Anterior cingulate cortex (tissue), 58 donors: ENCODE data around the gene HERC3.

Source experiments
- DNase-seq, 58 donors: peaks; one replicate each; lab custom pipeline; 2025; lab: John Stamatoyannopoulos, UW

Gene HERC3

DNA sequence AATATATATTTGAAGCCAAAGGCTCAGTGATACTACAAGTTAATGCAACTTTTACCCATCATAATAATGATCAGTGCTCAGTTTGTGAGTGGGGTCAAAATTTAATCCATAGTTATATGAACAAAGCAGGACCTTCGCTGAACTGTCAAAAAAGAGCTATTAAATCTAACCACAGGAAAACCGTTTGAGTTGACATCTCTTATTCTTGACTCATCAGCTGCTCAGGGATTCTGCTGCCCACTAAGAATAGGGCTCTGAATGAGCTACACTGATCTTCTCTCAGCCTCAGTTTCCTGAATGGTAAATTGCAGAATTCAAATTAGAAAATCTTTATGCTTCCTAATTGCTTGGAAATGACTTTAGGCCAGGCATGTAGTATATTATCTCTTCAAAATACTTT, 150.3 kb downstream of the HERC3 start:
- DNase-seq, result no peak

GRCh38 chr4:88743696-88744095, 151.4 kb downstream of the HERC3 start:
- no peak for DNase-seq

GRCh38 chr4:88744609-88745008, 152.3 kb downstream of the HERC3 start:
- no peak for DNase-seq

DNA sequence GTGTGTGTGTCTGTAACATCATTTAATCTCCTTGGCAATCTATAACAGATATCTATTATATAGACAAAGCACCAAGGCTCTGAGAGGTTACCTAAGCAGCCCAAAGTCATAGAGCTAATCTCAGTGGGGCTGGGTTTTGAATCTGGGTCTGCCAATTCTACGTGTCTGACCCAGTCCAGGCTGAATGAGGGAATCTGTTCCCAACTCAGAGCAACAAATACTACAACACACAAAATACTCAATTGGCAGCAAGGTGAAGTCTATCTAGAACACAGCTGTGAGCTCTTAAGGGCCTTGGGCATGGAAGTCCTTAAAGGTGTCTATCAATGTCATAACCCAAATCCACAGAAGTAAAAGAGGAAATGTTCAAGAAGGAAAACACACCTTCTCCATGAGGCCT, 152.9 kb downstream of the HERC3 start:
- DNase-seq, result no peak

GRCh38 chr4:88745581-88746163, 153.4 kb downstream of the HERC3 start:
- DNase-seq, result no peak

GRCh38 chr4:88746206-88746605, 153.9 kb downstream of the HERC3 start:
- DNase-seq, result no peak

- no peak for DNase-seq
Measured at GRCh38 chr4:88747351-88747750, 155.1 kb downstream of the HERC3 start.

- DNase-seq, result no peak
Measured at GRCh38 chr4:88750369-88750768, 158.1 kb downstream of the HERC3 start.

DNA sequence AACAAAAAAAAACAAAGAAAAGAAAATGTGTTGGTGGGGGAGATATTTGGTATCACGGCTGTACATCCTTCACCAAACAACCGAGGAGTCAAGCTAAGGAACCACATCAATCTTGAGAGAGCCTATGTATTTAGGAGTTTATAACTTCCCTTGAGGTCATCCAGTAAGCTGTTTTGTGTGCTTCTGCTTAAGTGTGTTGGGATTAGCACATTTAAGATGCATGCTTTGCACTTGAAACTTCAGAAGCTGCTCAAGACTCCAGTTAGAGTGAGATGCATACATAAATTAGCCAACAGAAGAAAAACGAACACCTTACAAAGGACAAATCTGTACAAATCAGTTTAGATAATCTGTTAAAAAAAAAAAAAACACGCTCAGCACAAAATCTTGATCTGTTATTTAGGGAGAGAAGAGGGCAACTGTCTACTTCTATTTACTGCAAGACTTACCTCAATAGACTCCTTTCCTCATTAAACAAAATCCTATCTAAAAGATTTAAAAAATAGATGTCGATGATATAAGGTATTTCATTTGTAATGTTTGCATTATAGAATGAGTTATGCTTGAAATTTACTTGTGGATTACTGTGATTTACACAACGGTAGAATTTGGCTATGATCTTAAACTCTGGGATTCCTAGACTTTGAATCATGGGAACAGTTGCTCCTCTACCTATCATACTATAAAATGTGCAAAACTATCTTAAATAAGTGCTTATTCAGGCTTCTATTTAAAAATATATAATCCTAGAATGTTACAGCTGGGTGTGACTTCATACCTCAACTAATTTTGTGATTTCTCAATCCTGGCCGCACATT, 159.2 kb downstream of the HERC3 start:
- DNase-seq, result no peak

- DNase-seq, result no peak
Measured at GRCh38 chr4:88752076-88752463, 159.8 kb downstream of the HERC3 start.

- DNase-seq, result no peak
Measured at GRCh38 chr4:88752754-88753153, 160.5 kb downstream of the HERC3 start.

- DNase-seq, result no peak
Measured at GRCh38 chr4:88753658-88754571, 161.6 kb downstream of the HERC3 start.

GRCh38 chr4:88754796-88755195, 162.5 kb downstream of the HERC3 start:
- no peak for DNase-seq

- no peak for DNase-seq
Measured at GRCh38 chr4:88755454-88755853, 163.2 kb downstream of the HERC3 start.

DNA sequence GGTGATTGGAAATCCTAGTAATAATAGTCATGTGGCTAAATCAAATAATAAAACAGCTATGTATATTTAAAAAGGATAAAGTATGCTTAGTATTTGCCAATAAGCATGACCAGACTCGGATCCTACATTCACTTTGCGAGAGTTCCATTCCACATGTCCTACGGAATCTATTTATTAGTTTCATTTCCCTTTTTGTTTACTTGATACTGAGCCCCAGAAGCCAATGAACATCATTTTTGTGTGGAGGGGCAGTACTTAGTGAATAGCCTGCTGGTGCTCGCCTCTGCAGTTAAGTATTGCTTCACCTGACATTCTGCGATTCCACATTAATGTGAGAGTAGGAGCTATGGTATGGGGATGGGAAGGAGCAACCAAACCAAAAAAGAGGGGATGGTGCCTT, 163.9 kb downstream of the HERC3 start:
- DNase-seq, result no peak

DNA sequence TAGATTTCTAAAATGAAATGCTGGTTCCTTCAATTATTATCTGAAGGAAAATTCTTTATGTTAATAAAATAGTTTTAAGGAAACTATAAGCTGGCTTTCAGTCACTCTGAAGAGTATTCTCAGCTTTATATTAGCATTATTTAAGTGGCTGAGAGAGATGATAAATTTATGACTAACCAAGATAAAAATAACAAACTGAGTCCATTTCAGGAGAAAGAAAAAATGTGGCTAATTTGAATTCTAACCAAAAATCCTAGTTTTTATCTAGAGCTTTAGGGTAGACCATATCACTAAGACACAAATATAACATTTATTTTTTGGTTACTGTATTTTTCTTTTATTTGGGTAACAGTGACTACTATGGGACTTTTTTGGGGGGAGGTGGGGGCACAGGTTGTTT, 164.8 kb downstream of the HERC3 start:
- no peak for DNase-seq

- DNase-seq, result no peak
Measured at GRCh38 chr4:88757776-88758175, 165.5 kb downstream of the HERC3 start.
